Measurements from ENCODE around the gene PRSS48.
"Not testable (repeated sequence)": the region's sequence is repeated elsewhere in the genome, so short reads cannot be mapped to it uniquely, and the experiment has no call there.

DNA sequence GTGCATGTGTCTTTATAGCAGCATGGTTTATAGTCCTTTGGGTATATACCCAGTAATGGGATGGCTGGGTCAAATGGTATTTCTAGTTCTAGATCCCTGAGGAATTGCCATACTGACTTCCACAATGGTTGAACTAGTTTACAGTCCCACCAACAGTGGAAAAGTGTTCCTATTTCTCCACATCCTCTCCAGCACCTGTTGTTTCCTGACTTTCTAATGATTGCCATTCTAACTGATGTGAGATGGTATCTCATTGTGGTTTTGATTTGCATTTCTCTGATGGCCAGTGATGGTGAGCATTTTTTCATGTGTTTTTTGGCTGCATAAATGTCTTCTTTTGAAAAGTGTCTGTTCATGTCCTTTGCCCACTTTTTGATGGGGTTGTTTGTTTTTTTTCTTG lies 8.1 kb upstream of the PRSS48 start:
- TF ChIP-seq CTCF (IDR thresholded peaks at IDR 0.05 in 8 of 11, conservative IDR thresholded peaks at IDR 0.05 in 3 of 11); POLR2AphosphoS5 (IDR thresholded peaks at IDR 0.05): not testable (repeated sequence)

Measured in spleen (tissue), 7 donors.